HEK293 (cell line): ENCODE data around the gene PTH1R.

Experiments
- AEBP2 ChIP-seq: fragments of 450-650 bp; formaldehyde crosslinking; IDR thresholded peaks from 2 replicates; pipeline ENCODE4 v1.5.1; 2016; ENCODE audit warnings: missing biosample characterization, missing genetic modification characterization, borderline replicate concordance
- CTCF ChIP-seq: fragments of 450-650 bp; formaldehyde crosslinking; IDR thresholded peaks from 2 replicates; pipeline ENCODE4 v1.5.1; 2016; ENCODE audit warnings: missing biosample characterization, missing genetic modification characterization
- KLF8 ChIP-seq: fragments of 450-650 bp; formaldehyde crosslinking; IDR thresholded peaks from 2 replicates; pipeline ENCODE4 v1.5.1; 2016; ENCODE audit warnings: missing biosample characterization, missing genetic modification characterization
- ZBTB10 ChIP-seq: fragments of 450-650 bp; formaldehyde crosslinking; IDR thresholded peaks from 2 replicates; pipeline ENCODE4 v1.5.1; 2016; ENCODE audit warnings: missing biosample characterization, missing genetic modification characterization
- ZBTB26 ChIP-seq: fragments of 450-650 bp; formaldehyde crosslinking; optimal IDR thresholded peaks from 2 replicates; pipeline ENCODE3; 2016; ENCODE audit warnings: missing biosample characterization, mild to moderate bottlenecking, missing genetic modification characterization
- ZFHX2 ChIP-seq: fragments of 450-650 bp; formaldehyde crosslinking; conservative IDR thresholded peaks from 2 replicates; pipeline ENCODE4 v1.5.1; 2016; ENCODE audit warnings: missing biosample characterization, missing genetic modification characterization
- ZNF132 ChIP-seq: fragments of 450-650 bp; formaldehyde crosslinking; IDR thresholded peaks from 2 replicates; pipeline ENCODE4 v1.5.1; 2017; ENCODE audit warnings: missing biosample characterization, missing genetic modification characterization, borderline replicate concordance
- ZNF202 ChIP-seq: fragments of 450-650 bp; formaldehyde crosslinking; IDR thresholded peaks from 2 replicates; pipeline ENCODE4 v1.5.1; 2016; ENCODE audit warnings: missing biosample characterization, missing genetic modification characterization, borderline replicate concordance
- ZNF274 ChIP-seq, 2 experiments: fragments of 200-500 bp in 1 of 2; fragments of 450-650 bp in 1 of 2; sonication (Bioruptor generic) in 1 of 2; formaldehyde crosslinking in 1 of 2; IDR thresholded peaks; 2 replicates each; pipeline versions ENCODE4 v1.5.1 to v1.6.1; 2014 to 2016; ENCODE audit warnings: borderline replicate concordance in 1 of 2, inconsistent platforms in 1 of 2, low read length in 1 of 2, missing biosample characterization in 1 of 2, missing genetic modification characterization in 1 of 2
- ZNF280C ChIP-seq: fragments of 450-650 bp; formaldehyde crosslinking; IDR thresholded peaks from 2 replicates; pipeline ENCODE4 v1.5.1; 2016; ENCODE audit warnings: missing biosample characterization, missing genetic modification characterization
- ZNF302 ChIP-seq: fragments of 450-650 bp; formaldehyde crosslinking; IDR thresholded peaks from 2 replicates; pipeline ENCODE4 v1.5.1; 2016; ENCODE audit warnings: missing biosample characterization, missing genetic modification characterization, low read depth
- ZNF416 ChIP-seq: fragments of 450-650 bp; formaldehyde crosslinking; IDR thresholded peaks from 2 replicates; pipeline ENCODE4 v1.5.1; 2016; ENCODE audit warnings: missing biosample characterization, missing genetic modification characterization
- ZNF530 ChIP-seq: fragments of 450-650 bp; formaldehyde crosslinking; IDR thresholded peaks from 2 replicates; pipeline ENCODE4 v1.5.1; 2016; ENCODE audit warnings: low read depth, missing biosample characterization, missing genetic modification characterization
- ZNF791 ChIP-seq: fragments of 450-650 bp; formaldehyde crosslinking; IDR thresholded peaks from 2 replicates; pipeline ENCODE4 v1.5.1; 2016; ENCODE audit warnings: missing biosample characterization, missing genetic modification characterization

GRCh38 chr3:46884929-46885328, 7.4 kb downstream of the PTH1R start:
- TF ChIP-seq ZNF302 (tag by site-specific recombination) (no peak), CTCF (tag by site-specific recombination) (no peak), AEBP2 (tag by site-specific recombination) (no peak), ZBTB10 (tag by site-specific recombination) (no peak), ZBTB26 (no peak), ZNF132 (no peak), KLF8 (tag by site-specific recombination) (no peak), ZFHX2 (tag by site-specific recombination) (peak; percentile 50), ZNF202 (tag by site-specific recombination) (no peak), ZNF530 (tag by site-specific recombination) (no peak), ZNF416 (tag by site-specific recombination) (no peak), ZNF274 (IDR thresholded peaks at IDR 0.05; ENCODE audit: low read length) (no peak), ZNF274 (tag by site-specific recombination; IDR thresholded peaks at IDR 0.05; ENCODE audit: borderline replicate concordance) (no peak), ZNF791 (tag by site-specific recombination) (no peak), ZNF280C (tag by site-specific recombination) (no peak)
